ENCODE measurements around the gene NDUFB4. TPM values are rescaled to one million over a fixed set of nuclear protein-coding genes. Genes with fewer than 3 reads are reported as not detected.

NDUFB4 gene
- total and polyA plus RNA-seq, 9 of the 15 experiments (the other 6 are each of a cell fraction or from before 2014, with no cell fraction given): 124 to 670 (median 227) TPM

DNA sequence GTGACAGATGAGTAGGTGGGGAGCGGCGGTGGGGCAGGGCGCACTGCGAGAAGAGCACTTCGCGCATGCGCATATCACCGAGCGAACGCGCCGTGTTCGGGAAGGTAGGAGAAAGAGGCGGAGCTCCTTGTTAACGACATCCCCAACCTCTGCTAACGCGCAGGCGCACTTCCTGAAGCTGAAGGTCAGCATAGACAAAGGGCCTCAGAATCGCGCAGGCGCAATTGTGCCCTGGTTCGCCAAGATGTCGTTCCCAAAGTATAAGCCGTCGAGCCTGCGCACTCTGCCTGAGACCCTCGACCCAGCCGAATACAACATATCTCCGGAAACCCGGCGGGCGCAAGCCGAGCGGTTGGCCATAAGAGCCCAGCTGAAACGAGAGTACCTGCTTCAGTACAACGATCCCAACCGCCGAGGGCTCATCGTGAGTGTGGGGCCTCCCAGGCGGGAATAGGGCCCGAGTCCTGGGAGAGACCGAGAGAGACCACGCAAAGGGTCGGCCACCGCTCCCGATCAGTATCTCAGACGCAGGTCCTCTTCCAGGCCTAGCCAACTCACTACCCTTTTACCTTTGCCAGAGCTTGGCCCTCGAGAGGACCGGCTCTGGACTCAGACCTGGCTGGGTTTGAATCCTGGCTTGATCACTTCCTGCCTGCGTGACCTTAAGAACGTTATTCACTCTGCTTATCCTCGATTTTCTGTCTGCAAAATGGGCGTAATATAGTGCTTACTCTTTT, at the start of gene NDUFB4 (continued):
- TF ChIP-seq, protein P1, sequence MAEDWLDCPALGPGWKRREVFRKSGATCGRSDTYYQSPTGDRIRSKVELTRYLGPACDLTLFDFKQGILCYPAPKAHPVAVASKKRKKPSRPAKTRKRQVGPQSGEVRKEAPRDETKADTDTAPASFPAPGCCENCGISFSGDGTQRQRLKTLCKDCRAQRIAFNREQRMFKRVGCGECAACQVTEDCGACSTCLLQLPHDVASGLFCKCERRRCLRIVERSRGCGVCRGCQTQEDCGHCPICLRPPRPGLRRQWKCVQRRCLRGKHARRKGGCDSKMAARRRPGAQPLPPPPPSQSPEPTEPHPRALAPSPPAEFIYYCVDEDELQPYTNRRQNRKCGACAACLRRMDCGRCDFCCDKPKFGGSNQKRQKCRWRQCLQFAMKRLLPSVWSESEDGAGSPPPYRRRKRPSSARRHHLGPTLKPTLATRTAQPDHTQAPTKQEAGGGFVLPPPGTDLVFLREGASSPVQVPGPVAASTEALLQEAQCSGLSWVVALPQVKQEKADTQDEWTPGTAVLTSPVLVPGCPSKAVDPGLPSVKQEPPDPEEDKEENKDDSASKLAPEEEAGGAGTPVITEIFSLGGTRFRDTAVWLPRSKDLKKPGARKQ (CRISPR knock-in tag; IDR thresholded peaks at IDR 0.05): no peak
- TF ChIP-seq ZEB2 (IDR thresholded peaks at IDR 0.05) (no peak), HLTF (IDR thresholded peaks at IDR 0.05) (no peak), EP400 (IDR thresholded peaks at IDR 0.05) (peak; percentile 42), BACH1 (tag; IDR thresholded peaks at IDR 0.05) (no peak), DACH1 (IDR thresholded peaks at IDR 0.05; ENCODE audit: partially characterized antibody) (no peak), DMBX1 (CRISPR knock-in tag; IDR thresholded peaks at IDR 0.05; ENCODE audit: borderline replicate concordance) (no peak), CREB1 (IDR thresholded peaks at IDR 0.05) (no peak), CREB1 (CRISPR knock-in tag; IDR thresholded peaks at IDR 0.05) (no peak; the same call in 1 of the 2 replicates), CHD1 (IDR thresholded peaks at IDR 0.05; ENCODE audit: low read length) (no peak), MBD2 (IDR thresholded peaks at IDR 0.05; ENCODE audit: borderline replicate concordance, low read depth) (no peak), POLR2A (conservative IDR thresholded peaks at IDR 0.05) (peak; percentile 89), PHF20 (IDR thresholded peaks at IDR 0.05; ENCODE audit: partially characterized antibody) (peak; percentile 71), BRF1 (IDR thresholded peaks at IDR 0.05; ENCODE audit: borderline replicate concordance, extremely low read depth, insufficient read length) (no peak), PHF8 (IDR thresholded peaks at IDR 0.05; ENCODE audit: borderline replicate concordance, low read length) (peak; percentile 86; the same call in 1 of the 2 replicates)
- TF ChIP-seq, protein P2, sequence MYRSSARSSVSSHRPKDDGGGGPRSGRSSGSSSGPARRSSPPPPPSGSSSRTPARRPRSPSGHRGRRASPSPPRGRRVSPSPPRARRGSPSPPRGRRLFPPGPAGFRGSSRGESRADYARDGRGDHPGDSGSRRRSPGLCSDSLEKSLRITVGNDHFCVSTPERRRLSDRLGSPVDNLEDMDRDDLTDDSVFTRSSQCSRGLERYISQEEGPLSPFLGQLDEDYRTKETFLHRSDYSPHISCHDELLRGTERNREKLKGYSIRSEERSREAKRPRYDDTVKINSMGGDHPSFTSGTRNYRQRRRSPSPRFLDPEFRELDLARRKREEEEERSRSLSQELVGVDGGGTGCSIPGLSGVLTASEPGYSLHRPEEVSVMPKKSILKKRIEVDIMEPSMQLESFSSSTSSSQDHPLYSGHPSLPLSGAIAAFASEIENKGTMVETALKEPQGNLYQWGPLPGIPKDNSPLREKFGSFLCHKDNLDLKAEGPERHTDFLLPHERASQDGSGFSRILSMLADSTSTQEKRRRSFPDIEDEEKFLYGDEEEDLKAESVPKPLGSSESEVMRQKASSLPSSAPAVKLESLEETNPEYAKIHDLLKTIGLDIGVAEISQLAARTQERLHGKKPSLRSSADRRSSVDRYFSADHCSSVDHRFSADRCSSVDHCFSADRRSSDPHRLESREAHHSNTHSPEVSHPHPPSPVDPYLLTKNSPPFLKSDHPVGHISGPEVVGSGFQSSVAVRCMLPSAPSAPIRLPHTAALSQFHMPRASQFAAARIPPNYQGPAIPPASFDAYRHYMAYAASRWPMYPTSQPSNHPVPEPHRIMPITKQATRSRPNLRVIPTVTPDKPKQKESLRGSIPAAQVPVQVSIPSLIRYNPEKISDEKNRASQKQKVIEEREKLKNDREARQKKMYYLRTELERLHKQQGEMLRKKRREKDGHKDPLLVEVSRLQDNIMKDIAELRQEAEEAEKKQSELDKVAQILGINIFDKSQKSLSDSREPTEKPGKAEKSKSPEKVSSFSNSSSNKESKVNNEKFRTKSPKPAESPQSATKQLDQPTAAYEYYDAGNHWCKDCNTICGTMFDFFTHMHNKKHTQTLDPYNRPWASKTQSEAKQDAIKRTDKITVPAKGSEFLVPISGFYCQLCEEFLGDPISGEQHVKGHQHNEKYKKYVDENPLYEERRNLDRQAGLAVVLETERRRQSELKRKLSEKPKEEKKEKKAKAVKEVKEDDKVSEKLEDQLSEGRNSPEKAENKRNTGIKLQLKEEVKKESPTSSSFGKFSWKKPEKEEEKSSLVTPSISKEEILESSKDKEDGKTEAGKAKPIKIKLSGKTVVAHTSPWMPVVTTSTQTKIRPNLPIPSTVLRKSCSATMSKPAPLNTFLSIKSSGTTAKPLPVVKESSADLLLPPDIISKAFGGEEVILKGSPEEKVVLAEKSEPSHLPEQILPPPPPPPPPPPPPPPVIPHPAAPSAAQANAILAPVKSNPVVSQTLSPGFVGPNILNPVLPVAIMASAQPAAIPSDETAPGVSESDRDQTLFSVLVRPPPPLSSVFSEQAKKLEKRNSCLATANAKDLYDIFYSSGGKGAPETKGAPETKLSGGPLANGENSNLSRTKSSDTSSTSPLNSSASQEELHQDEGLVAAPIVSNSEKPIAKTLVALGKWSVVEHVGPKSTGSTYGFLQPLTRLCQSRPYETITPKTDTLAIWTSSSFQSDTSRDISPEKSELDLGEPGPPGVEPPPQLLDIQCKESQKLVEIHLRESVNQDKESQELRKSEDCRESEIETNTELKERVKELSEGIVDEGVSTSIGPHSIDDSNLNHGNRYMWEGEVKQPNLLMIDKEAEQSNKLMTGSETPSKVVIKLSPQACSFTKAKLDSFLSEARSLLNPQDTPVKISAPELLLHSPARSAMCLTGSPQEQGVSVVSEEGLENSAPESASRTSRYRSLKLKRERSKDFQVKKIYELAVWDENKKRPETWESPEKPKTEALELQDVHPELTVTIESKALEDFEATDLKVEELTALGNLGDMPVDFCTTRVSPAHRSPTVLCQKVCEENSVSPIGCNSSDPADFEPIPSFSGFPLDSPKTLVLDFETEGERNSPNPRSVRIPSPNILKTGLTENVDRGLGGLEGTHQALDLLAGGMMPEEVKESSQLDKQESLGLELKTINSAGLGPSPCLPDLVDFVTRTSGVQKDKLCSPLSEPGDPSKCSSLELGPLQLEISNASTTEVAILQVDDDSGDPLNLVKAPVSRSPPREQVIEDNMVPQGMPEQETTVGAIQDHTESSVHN (IDR thresholded peaks at IDR 0.05; ENCODE audit: borderline replicate concordance in 1 of 2, low read depth in 1 of 2): no peak
- TF ChIP-seq, protein P3, sequence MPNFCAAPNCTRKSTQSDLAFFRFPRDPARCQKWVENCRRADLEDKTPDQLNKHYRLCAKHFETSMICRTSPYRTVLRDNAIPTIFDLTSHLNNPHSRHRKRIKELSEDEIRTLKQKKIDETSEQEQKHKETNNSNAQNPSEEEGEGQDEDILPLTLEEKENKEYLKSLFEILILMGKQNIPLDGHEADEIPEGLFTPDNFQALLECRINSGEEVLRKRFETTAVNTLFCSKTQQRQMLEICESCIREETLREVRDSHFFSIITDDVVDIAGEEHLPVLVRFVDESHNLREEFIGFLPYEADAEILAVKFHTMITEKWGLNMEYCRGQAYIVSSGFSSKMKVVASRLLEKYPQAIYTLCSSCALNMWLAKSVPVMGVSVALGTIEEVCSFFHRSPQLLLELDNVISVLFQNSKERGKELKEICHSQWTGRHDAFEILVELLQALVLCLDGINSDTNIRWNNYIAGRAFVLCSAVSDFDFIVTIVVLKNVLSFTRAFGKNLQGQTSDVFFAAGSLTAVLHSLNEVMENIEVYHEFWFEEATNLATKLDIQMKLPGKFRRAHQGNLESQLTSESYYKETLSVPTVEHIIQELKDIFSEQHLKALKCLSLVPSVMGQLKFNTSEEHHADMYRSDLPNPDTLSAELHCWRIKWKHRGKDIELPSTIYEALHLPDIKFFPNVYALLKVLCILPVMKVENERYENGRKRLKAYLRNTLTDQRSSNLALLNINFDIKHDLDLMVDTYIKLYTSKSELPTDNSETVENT (CRISPR knock-in tag; IDR thresholded peaks at IDR 0.05): no peak

Measured in K562 (cell line).